HG03432 (cell line): Measurements from ENCODE around the gene PPP6R1.

Source experiments
- ATAC-seq: cut with Tn5 transposase; IDR thresholded peaks from one replicate; pipeline ENCODE4 v1.9.1; 2021; ENCODE audit warnings: mild to moderate bottlenecking, moderate library complexity; ENCODE audit not compliant: unreplicated experiment

PPP6R1 gene

GRCh38 chr19:55279770-55280643 lies 21.2 kb upstream of the PPP6R1 start, which contains the start of gene HSPBP1:
TSS of gene HSPBP1 (minus strand) at chr19:55280110. CDS start at chr19:55279608, 502 bp downstream.
- ATAC-seq: peak; percentile 64

GRCh38 chr19:55279340-55279739 lies 20.5 kb upstream of the PPP6R1 start:
- ATAC-seq: no peak

GRCh38 chr19:55278391-55279135 lies 19.7 kb upstream of the PPP6R1 start:
- ATAC-seq: no peak

DNA sequence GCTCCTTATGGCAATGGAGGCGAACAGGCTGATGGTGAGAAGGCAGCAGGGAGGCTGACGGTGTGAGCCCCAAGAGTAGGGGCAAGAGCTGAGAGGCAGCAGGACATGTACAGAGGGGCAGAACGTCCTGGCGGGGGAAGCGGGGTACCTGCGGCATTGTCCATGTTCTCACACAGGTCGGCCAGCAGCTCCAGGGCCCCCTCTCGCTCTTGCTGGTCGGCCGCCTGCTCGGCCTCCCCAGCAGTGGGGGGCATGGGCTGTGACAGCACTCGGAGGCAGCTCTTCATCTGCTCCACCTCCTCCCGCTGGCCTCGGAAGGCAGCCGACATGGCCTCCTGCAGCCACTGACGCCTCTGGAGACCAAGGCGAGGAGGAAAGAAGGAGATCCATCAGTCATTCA lies 18.7 kb upstream of the PPP6R1 start:
- no peak for ATAC-seq

DNA sequence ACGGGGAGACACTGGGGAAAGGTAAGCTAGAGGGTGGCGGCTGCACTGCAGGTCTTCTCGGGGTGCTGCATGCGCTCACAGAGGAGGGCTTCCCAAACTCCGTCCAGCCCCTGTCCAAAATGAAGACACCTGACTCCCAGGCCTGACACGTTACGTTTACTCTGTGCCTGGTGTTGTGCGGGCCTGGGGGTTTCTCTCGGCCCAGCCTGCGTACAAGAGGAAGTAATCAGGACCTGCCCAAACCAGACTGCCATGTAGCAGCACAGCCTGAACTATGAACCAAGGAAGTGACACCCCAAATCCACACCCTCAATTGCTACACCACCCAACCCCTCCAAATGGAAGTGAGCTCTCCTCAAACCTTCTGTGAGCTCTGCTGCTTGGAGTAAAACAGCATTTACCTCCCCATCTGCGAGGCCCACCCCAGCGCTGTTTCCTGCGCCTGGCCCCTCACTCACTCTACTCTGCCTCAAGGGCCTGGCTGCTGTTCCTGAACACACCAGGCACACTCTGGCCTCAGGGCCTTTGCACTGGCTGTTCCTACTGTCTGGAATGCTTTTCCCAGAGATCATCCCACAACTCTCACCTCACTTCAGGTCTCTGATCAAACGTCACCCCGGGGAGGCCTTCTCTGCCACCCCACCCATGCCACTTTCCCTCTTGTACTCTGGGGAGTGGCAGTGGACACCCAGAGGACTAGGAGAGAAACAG lies 18.1 kb upstream of the PPP6R1 start:
- ATAC-seq: peak; percentile 11

- peak; percentile 49 for ATAC-seq
These were observed 17.3 kb upstream of the PPP6R1 start for GRCh38 chr19:55275851-55276719.

GRCh38 chr19:55273978-55274707 lies 15.3 kb upstream of the PPP6R1 start:
- ATAC-seq: no peak

DNA sequence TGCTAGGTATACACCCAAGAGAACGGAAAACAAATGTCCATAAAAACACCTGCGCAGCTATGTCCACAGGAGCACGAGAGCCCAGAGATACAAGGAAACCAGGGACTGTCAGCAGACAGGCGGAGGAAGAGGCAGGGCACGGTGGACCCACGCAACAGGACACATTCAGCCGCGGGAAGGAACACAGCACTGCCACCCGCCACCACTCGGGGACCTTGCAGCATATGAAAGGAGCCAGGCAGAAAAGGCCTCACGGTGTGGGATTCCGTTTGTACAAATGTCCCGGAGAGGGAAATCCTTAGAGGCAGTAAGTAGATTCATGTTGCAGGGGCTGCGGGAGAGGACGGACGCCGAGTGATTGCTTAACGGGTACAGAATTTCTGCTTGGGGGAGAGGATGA lies 13.3 kb upstream of the PPP6R1 start:
- no peak for ATAC-seq

DNA sequence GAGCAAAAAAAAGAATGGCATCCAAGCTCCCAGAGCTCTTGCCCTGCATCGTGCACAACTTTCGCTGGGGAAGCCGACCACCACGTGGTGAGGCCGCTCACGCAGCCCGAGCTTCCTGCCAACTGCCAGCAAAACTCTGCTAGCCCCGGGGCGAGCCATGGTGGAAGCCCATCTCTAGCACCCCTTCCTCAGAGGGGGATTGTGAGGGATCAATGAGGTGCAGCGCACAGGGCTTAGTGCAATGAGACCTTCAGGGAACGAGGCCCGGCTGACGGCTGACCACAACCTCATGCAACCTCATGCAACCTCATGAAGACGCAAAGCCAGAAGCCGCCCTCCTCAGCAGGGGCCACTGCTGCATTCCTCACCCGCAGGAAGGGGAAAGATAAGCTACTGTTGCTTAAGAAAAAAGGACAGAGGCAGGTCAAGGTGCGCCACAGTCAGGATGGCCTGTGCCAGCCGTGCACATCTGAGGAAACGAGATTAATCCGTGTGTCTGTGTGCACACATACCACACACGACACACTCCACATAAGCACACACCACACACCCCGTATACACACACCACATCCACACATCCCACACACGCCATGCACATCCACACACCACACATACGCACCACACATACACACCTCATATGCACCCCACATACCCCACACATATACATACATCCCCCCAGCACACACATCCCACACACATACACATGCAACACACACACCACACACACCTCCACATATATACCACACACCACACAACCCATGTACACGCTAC lies 11.5 kb upstream of the PPP6R1 start:
- ATAC-seq: no peak

- ATAC-seq: no peak
These were observed 10.5 kb upstream of the PPP6R1 start for GRCh38 chr19:55269299-55269698.

GRCh38 chr19:55266840-55267239 lies 8.0 kb upstream of the PPP6R1 start:
- ATAC-seq: no peak

DNA sequence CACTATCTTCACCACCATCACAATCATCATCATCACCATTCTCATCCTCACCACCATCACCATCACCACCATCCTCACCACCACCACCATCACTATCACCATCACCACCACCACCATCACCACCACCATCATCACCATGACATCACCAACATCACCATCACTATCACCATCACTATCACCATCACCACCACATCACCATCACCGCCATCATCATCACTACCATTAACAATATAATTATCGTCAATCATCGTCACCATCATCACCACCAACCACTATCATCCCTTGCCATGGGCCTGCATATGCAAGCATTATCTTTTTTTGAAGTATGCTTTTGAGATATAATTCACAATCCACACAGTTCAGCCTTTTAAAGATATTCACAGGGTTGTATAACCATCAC lies 7.6 kb upstream of the PPP6R1 start:
- no peak for ATAC-seq

GRCh38 chr19:55265723-55266386 lies 7.0 kb upstream of the PPP6R1 start:
- ATAC-seq: no peak

DNA sequence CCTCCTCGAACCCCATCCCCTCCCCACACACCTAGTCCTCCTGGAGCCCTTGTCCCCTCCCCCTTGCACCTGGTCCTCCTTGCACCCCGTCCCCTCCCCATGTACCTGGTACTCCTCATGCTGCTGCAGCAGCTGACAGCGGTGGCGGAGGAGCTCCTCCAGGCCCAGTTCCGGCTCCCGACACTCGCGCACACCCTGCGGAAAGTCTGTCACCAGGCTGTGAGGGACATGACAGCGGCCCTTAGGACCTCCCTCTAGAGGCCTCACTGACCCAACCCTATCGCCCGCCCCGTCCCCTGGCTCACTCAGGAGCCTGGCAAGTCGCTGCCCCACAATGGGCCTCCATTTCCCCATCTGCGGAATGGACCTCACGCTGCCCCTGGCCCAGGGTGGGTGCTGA lies 6.4 kb upstream of the PPP6R1 start:
- no peak for ATAC-seq

- no peak for ATAC-seq
These were observed 5.7 kb upstream of the PPP6R1 start for GRCh38 chr19:55264531-55264930.

- ATAC-seq: no peak
These were observed 3.5 kb upstream of the PPP6R1 start for GRCh38 chr19:55262359-55262758.

DNA sequence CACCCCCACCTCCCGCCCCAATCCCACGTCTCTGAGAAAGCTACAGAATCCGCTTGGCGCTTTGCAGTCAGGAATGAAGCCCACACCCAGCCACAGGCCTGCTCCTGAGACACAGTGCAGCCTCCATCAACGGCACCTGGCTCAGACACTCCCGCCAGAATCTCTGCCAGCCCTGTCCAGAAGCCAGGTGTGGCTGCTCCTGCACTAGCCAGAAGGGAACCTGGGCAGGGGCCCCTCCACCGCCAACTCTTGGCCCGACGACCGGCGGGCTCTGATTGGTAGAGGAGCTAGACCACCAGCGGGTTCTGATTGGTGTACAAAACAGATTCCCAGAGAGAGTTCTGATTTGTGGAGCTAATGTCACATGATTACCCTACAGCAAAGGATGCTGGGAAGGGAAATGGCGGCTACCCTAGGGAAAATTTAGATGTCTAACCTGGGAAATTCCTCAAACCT lies 2.9 kb upstream of the PPP6R1 start:
- no peak for ATAC-seq

GRCh38 chr19:55259540-55260210 lies 858 bp upstream of the PPP6R1 start:
- ATAC-seq: peak; percentile 1
